ENCODE data around the gene ZCCHC2.

DNA sequence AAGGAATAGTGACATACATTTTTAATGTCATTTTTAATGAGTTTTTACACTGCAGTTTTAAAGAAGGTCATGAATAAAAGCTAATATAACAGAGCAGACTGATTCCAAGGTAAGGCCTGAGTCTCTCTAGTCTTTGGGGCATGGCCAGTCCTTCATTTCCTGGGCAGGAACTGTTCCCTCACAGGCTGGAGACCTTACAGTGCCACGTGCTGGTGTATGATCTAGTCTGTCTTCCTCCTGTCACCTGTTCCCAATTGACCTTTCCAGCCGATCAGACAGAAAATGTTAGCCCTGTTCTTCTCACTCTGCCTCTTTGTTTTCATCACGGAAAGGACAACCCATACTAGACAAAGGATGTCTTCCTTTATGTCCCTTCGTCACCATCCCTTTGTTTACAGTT is 33.6 kb downstream of the ZCCHC2 start:
- TF ChIP-seq, protein P1, sequence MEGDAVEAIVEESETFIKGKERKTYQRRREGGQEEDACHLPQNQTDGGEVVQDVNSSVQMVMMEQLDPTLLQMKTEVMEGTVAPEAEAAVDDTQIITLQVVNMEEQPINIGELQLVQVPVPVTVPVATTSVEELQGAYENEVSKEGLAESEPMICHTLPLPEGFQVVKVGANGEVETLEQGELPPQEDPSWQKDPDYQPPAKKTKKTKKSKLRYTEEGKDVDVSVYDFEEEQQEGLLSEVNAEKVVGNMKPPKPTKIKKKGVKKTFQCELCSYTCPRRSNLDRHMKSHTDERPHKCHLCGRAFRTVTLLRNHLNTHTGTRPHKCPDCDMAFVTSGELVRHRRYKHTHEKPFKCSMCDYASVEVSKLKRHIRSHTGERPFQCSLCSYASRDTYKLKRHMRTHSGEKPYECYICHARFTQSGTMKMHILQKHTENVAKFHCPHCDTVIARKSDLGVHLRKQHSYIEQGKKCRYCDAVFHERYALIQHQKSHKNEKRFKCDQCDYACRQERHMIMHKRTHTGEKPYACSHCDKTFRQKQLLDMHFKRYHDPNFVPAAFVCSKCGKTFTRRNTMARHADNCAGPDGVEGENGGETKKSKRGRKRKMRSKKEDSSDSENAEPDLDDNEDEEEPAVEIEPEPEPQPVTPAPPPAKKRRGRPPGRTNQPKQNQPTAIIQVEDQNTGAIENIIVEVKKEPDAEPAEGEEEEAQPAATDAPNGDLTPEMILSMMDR (IDR thresholded peaks at IDR 0.05): no peak
- TF ChIP-seq POLR2A (IDR thresholded peaks at IDR 0.05): no peak

Measured in Peyer's patch (tissue), 4 donors.